SU-DHL-6 (cell line): ENCODE measurements around the gene CDKAL1.

Experiments
- H2AFZ ChIP-seq: fragments of 200-600 bp; sonication (generic); 2 replicates; pipeline ENCODE4 v1.6.1; 2014; ENCODE audit warnings: low read depth, mild to moderate bottlenecking, moderate library complexity, mixed read lengths, antibody characterized with exemption, low read length; ENCODE audit not compliant: severe bottlenecking
- H3F3A ChIP-seq: fragments of 200-600 bp; shearing (Covaris generic); 2 replicates; pipeline ENCODE4 v1.6.0; 2016; ENCODE audit warnings: antibody characterized with exemption, mild to moderate bottlenecking; ENCODE audit not compliant: insufficient read depth
- H3K27ac ChIP-seq: fragments of 200-600 bp; sonication (generic); 2 replicates; pipeline ENCODE4 v1.5.1; 2016; ENCODE audit warnings: low read depth, mild to moderate bottlenecking, low read length, moderate library complexity, mixed read lengths
- H3K27me3 ChIP-seq: fragments of 200-600 bp; sonication (generic), shearing (Covaris generic); 2 replicates; pipeline ENCODE4 v1.6.0; 2014; ENCODE audit warnings: mild to moderate bottlenecking, low read length
- H3K36me3 ChIP-seq: fragments of 200-600 bp; sonication (generic); 2 replicates; pipeline ENCODE4 v1.6.1; 2014; ENCODE audit warnings: mild to moderate bottlenecking, low read length, mixed read lengths
- H3K4me2 ChIP-seq: fragments of 300-600, 200-600 bp; shearing (Covaris generic), sonication (generic); 2 replicates; pipeline ENCODE4 v1.6.0; 2014; ENCODE audit warnings: low read length, low read depth, mild to moderate bottlenecking; ENCODE audit not compliant: poor library complexity, severe bottlenecking
- H3K4me3 ChIP-seq: fragments of 200-600 bp; sonication (generic); 2 replicates; pipeline ENCODE4 v1.5.1; 2014; ENCODE audit warnings: antibody characterized with exemption, low read length, mild to moderate bottlenecking, mixed read lengths; ENCODE audit not compliant: insufficient read depth, poor library complexity, severe bottlenecking
- H3K79me2 ChIP-seq: fragments of 200-600 bp; sonication (generic); 2 replicates; pipeline ENCODE4 v1.6.1; 2014; ENCODE audit warnings: mild to moderate bottlenecking, low read length, moderate library complexity; ENCODE audit not compliant: insufficient read depth
- H3K9ac ChIP-seq: fragments of 200-600 bp; sonication (generic); 2 replicates; pipeline ENCODE4 v1.7.0; 2014; ENCODE audit warnings: mild to moderate bottlenecking, low read length
- H3K9me2 ChIP-seq: fragments of 200-600 bp; sonication (generic); replicated peaks from 2 replicates; pipeline ENCODE4 v1.6.1; 2014; ENCODE audit warnings: low read length; ENCODE audit not compliant: insufficient read depth
- H3K9me3 ChIP-seq: fragments of 200-600 bp; sonication (generic); 2 replicates; pipeline ENCODE4 v1.6.1; 2014; ENCODE audit warnings: low read length, mixed read lengths; ENCODE audit not compliant: insufficient read depth
- H4K20me1 ChIP-seq: fragments of 200-600 bp; sonication (generic); 2 replicates; pipeline ENCODE4 v1.6.1; 2014; ENCODE audit warnings: low read depth, mild to moderate bottlenecking, antibody characterized with exemption, low read length, moderate library complexity, mixed read lengths
- EZH2phosphoT487 ChIP-seq: fragments of 200-600 bp; sonication (generic), shearing (Covaris generic); conservative IDR thresholded peaks from 2 replicates; pipeline ENCODE4 v1.6.1; 2018; ENCODE audit warnings: mild to moderate bottlenecking, antibody characterized with exemption, low read length, moderate library complexity, mixed read lengths
- TF ChIP-seq, protein P1 (sequence below): fragments of 200-600 bp; sonication (generic); IDR thresholded peaks from one replicate; pipeline ENCODE4 v1.5.1; 2017; ENCODE audit warnings: antibody characterized with exemption, mild to moderate bottlenecking, low read length, moderate library complexity; ENCODE audit not compliant: insufficient read depth, poor library complexity, severe bottlenecking

The CDKAL1 gene

DNA sequence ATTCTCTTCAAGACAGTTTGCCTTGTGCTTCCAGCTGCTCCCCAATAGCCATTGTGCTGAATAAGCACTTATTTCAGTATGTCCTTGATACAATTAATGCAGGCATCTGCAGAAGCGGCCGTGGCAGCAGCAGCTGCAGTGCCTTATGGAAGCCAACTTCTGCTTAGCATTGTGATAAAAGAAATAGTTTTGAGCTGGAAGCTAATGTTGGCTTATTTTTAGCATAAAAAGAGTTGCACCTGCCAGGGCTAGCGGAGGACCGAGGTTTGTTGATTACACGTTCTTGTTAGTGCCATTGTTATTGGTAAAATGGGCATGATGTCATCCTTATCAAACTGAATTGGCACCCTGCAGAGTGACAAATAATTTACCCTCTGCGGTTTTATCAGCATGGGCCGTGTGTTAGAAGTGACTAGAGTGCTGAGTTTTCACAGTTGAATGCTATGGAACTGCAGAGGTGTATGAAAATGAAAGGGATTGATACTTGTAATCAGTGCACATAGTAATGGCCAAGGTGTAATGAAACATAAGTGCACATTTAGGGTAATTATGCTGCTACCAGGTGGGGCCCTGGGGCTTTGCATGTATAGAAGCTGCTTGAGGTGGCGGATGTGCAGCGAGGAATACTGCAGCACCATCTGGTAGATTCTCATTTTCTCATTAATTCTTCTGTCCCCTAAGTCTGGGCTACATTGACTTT lies 334.3 kb downstream of the CDKAL1 start:
- Histone ChIP-seq H3K9ac (no peak overlapping the region), H4K20me1 (no peaks in the 10 kb centered on the region), H3K27me3 (no peaks in the 10 kb centered on the region), H3K4me3 (no peak overlapping the region), H3K4me2 (no peak overlapping the region), H3K79me2 (no peaks in the 10 kb centered on the region), H3K36me3 (no peaks in the 10 kb centered on the region), H3F3A (no peaks in the 10 kb centered on the region), H2AFZ (no peak overlapping the region), H3K9me3 (no peaks in the 10 kb centered on the region), H3K9me2 (no peaks in the 10 kb centered on the region), H3K27ac (no peak overlapping the region)
- TF ChIP-seq, protein P1, sequence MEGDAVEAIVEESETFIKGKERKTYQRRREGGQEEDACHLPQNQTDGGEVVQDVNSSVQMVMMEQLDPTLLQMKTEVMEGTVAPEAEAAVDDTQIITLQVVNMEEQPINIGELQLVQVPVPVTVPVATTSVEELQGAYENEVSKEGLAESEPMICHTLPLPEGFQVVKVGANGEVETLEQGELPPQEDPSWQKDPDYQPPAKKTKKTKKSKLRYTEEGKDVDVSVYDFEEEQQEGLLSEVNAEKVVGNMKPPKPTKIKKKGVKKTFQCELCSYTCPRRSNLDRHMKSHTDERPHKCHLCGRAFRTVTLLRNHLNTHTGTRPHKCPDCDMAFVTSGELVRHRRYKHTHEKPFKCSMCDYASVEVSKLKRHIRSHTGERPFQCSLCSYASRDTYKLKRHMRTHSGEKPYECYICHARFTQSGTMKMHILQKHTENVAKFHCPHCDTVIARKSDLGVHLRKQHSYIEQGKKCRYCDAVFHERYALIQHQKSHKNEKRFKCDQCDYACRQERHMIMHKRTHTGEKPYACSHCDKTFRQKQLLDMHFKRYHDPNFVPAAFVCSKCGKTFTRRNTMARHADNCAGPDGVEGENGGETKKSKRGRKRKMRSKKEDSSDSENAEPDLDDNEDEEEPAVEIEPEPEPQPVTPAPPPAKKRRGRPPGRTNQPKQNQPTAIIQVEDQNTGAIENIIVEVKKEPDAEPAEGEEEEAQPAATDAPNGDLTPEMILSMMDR: no peak
- no peak for TF ChIP-seq EZH2phosphoT487

DNA sequence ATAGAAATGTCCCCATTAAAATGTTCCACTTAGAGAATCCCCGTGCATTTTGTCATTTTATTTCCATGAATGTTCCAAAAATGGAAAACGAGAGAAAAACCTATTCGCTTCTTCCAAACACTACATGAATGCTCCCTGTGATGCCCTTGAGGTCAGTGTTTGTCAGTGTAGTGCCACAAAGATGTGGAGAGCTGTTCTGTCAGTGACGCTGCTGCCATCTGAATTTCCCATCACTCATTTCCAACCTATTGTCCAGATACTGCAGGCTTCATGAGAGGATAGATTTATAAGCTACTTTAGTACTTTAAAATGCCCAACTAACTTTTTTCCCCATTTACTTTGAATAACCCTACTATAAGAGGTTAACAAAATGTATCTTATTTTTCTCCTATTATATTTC lies 335.8 kb downstream of the CDKAL1 start:
- Histone ChIP-seq H3K9me2 (no peaks in the 10 kb centered on the region), H3K4me3 (no peak overlapping the region), H3F3A (no peaks in the 10 kb centered on the region), H3K27ac (no peak overlapping the region), H3K36me3 (no peaks in the 10 kb centered on the region), H3K9ac (no peak overlapping the region), H4K20me1 (no peaks in the 10 kb centered on the region), H3K9me3 (no peaks in the 10 kb centered on the region), H3K4me2 (no peak overlapping the region), H3K79me2 (no peaks in the 10 kb centered on the region), H2AFZ (no peak overlapping the region), H3K27me3 (no peaks in the 10 kb centered on the region)
- TF ChIP-seq, protein P1: no peak
- no peak for TF ChIP-seq EZH2phosphoT487

GRCh38 chr6:20870493-20870892 lies 336.2 kb downstream of the CDKAL1 start:
- H3K9me3 ChIP-seq: no peaks in the 10 kb centered on the region
- H3K9ac ChIP-seq: no peak overlapping the region
- no peaks in the 10 kb centered on the region for H3F3A ChIP-seq
- no peak for TF ChIP-seq EZH2phosphoT487
- TF ChIP-seq, protein P1: no peak
- H3K4me3 ChIP-seq: no peak overlapping the region
- no peak overlapping the region for H2AFZ ChIP-seq
- no peak overlapping the region for H3K4me2 ChIP-seq
- H3K79me2 ChIP-seq: no peaks in the 10 kb centered on the region
- H4K20me1 ChIP-seq: no peaks in the 10 kb centered on the region
- H3K27me3 ChIP-seq: no peaks in the 10 kb centered on the region
- H3K27ac ChIP-seq: no peak overlapping the region
- H3K9me2 ChIP-seq: no peaks in the 10 kb centered on the region
- H3K36me3 ChIP-seq: no peaks in the 10 kb centered on the region
